ENCODE results near the gene DPEP1.
"Not testable (repeated sequence)": the region's sequence is repeated elsewhere in the genome, so short reads cannot be mapped to it uniquely, and the experiment has no call there.

The DPEP1 gene

DNA sequence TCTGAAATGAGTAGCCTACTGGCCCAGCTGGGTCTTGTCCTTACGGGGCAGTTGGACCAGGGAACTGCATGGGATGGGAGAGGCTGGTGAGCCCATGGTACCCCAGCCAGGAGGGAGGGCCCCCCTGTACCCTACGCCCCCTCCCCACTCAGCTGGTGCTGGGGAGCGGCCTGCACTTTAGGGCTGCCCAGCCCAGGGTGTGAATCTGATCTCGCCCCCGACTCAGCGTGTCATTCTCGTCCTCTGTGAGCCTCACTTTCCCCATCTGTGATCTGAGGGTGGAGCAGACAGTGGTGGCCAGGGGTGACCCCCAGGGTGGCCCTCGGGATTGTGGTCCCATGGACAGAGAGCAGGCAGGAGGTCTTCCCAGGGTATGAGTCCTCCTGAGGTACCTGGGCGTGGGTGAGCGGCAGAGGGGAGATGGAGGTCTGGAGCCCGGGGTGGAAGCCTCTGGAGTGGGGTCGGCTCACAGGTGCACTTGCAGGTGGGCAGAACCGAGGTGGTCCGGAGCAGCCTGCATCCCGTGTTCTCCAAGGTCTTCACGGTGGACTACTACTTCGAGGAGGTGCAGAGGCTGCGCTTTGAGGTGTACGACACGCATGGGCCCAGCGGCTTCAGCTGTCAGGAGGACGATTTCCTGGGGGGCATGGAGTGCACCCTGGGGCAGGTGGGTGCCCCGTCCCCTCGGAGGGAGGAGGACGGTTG lies 36.2 kb upstream of the DPEP1 start:
- DNase-seq (ENCODE audit: low spot score) = no peak

DNA sequence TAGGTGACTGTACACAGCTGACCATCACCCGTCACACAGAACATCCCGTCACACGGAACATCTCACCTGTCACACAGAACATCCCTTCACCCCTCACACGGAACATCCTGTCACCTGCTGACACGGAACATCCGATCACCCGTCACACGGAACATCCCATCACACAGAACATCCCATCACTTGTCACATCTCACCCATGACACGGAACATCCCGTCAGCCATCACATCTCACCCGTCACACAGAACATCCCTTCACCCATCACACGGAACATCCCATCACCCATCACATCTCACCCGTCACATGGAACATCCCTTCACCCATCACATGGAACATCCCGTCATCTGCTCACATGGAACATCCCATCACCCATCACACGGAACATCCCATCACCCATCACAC lies 34.1 kb upstream of the DPEP1 start:
- DNase-seq (ENCODE audit: low spot score) = no peak

DNA sequence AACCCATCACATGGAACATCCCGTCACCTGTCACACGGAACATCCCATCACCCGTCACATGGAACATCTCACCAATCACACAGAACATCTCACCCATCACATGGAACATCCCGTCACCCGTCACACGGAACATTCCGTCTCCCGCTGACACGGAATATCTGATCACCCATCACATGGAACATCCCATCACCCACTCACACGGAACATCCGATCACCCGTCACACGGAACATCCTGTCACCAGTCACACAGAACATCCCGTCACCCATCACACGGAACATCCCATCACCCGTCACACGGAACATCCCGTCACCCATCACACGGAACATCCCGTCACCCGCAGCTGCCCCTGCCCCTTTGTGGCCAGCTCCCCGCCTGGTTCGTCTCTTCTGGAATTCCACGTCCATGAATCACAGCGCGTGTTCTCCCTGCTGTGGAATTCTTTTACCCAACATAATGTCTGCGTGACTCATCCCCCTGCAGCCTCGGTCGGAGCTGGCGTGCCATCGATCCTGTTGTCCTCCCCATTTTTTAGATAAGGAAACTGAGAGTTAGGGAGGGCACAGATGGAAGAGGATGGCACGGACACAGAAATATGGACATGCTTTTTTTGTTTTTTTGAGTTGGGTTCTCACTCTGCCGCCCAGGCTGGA lies 32.3 kb upstream of the DPEP1 start:
- DNase-seq (ENCODE audit: low spot score) = no peak

DNA sequence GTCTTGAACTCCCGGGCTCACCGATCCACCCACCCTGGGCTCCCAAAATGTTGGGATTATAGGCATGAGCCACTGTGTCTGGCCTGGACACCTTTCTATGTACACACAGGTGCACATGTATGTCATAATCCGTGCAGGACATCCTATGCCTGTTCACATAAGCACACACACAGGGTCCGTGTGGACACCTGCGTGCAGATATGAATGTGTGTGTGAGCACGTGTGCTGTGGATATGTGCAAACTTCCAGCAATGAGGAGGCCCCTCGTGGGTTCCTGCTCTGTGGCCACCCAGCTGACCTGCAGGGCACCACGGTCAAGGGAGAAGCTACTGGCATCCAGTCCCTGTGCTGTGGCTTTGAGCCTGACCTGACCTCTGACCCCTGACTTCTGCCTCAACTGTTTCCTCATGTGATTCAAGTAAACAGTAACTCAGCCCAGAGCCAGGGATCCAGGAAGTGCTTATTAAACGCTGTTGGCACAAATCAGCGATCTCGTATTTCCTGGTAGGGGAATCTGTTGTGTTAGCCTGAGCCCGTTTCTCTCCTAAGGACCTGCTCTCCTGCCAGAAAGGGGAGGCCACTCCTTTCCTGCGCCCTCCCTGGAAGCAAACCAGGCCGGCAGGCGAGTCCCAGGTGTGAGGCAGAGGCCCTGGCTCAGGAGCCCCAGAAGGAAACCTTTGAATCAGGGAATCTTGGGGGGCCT lies 31.4 kb upstream of the DPEP1 start:
- DNase-seq (ENCODE audit: low spot score) = no peak

DNA sequence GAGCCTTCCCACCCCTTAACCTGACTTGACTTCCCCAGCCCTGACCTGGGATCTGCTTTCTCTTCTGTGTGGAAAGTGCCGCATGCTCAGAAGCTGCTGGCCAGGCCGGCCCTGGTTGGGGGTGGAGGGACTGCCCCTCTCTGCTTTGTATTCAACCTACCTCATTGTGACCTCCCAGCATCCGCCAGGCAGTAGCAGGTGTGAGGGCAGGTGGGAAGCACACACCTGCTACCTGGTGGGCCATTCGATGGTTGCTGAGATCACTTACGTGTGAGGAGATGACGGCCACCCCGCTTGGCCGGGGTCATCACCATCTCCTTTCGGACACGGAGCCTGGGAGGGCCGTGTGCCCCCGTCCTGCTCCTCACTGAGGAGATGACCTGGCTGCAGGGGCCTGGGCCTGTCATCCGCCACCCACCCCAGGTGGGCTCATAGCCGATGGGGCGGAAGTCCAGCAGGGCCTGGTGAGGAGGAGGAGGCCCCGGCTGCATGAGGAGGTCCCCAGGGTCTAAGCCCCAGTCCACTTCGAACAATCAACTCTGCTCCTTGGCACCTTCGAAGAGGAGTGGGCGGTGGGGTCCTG lies 30.7 kb upstream of the DPEP1 start:
- DNase-seq (ENCODE audit: low spot score) = no peak

DNA sequence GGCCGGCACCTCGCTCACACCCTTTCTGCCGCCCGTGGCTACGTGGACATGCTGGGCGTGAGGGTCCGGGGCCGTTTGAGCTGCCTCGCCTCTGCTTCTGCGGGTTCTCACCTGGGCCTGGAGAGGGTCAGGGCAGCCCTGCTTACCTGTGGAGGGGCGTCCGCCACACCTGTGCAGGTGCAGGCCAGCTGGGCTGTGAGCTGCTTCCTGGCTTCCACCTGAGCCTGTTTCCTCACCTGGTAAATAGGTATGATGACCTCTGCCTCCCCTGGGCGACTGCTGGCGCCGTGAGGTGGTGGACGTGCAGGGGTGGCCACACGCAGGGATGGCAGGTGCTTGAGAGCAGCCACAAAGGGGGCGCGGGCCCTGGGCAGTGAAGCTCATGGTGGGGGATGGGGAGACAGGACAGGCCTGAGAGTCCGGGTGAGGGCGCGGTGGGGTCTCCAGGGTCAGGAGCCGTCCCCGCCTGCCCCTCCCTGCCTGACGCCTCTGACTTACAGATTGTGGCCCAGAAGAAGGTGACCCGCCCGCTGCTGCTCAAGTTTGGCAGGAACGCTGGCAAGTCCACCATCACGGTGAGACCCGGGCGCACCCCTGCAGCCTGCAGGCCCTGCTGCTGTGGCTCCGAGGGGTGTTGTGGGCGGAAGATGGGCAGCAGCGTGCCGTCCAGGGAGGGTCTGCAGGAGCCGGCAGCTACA lies 30.1 kb upstream of the DPEP1 start:
- no peak for DNase-seq (ENCODE audit: low spot score)

DNA sequence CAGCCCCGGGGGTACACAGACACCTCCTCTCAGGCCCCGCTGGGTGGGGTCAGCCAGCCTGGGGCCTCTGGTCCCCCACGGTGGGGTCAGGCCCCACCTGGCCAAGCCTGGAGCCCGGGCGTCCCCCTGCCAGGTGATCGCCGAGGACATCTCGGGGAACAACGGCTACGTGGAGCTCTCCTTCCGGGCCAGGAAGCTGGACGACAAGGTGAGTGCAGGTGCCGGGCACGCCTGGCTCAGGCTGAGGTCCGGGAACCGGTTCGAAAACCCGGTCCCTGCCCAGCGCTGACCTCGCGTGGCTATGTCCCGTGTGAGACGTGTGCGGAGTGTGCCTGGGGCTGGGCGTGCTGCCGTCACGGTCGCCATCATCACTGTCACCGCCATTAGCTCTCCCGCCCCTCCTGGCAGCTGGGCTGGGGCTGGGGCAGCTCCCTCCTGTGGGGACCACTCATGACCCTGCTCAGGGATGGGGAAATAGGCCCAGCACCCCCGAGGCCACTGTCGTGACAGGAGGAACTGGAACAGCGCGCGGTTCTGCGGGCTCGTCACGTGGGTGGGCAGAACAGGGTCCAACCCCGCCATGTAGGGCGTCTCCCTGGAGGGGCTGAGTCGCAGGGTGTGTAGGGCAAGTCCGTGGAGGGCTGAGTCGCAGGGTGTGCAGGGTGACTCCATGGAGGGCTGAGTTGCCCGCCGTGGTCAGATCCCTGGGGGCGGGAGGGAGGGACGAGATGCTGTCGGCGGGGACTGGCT lies 29.4 kb upstream of the DPEP1 start:
- no peak for DNase-seq (ENCODE audit: low spot score)

DNA sequence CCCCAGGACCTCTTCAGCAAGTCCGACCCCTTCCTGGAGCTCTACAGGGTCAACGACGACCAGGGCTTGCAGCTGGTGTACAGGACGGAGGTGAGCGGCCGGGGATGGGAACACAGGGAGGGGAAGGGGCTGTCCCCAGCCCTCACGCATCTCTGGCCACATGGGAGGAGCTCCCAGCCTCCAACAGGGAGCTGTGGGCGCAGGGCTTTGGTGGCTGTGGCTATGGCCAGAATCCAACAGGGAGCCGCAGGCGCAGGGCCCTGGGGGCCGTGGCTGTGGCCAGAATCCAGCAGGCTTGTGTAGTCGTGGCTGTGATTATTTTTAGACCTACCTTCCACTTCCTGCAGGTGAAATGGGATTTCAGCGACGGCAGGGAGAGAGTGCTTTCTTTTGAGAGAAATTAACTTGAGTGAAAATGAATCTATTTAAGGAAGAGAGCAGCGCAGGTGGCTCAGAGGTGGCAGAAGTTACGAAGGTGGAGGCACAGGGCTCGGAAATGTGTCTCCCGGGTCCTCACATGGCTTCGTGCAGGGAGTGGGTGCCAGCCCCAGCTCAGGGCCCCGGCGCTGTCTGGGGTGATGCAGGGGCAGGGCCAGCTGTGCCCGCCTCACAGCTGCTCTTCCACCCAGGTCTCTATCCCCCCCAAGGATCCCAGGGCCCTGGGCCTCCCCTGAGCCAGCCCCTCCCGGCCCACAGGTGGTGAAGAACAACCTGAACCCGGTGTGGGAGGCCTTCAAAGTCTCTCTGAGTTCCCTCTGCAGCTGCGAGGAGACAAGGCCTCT lies 28.5 kb upstream of the DPEP1 start:
- no peak for DNase-seq (ENCODE audit: low spot score)

DNA sequence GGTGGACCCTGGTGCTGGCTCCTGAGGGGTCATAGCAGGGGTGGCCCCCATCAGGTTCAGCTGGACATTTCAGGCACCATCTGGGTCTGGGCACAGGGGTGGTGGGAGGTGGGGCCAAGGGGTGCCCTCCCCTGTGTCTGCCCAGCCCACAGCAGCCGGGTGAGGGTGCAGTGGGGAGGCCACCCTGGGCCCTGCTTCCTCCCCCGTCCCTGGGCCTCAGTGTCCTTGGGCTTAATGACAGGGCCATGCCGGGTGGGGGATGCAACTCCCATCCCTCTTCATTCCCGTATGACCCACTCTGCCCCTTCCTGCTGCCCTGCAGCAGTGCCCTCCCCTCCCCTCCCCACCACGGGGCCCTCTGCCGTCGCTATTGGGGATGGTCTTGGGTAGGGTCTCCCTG lies 27.2 kb upstream of the DPEP1 start:
- DNase-seq (ENCODE audit: low spot score) = no peak

DNA sequence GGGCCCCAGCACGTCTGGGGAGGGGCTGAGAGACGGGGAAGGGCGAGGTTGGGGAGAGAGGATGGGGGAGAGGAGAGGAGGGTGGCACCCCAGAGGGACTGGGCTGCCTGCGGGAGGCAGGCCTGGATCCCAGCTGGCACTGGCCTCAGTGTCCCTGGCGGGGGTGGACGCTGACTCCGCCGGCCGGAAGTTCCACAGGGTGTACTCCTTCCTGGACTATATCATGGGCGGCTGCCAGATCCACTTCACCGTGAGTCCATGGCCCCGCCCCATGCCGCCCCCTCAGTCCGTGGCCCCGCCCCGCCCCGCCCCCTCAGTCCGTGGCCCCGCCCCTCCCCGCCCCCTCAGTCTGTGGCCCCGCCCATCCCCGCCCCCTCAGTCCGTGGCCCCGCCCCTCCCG lies 26.6 kb upstream of the DPEP1 start:
- no peak for DNase-seq (ENCODE audit: low spot score)

DNA sequence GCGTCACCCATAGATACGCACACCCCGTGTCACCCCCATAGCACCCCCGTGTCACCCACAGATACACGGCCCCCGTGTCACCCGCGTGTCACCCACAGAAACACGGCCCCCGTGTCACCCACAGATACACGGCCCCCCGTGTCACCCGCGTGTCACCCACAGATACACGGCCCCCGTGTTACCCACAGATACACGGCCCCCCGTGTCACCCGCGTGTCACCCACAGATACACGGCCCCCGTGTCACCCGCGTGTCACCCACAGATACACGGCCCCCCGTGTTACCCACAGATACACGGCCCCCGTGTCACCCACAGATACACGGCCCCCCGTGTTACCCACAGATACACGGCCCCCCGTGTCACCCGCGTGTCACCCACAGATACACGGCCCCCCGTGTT lies 25.8 kb upstream of the DPEP1 start:
- not testable (repeated sequence) for DNase-seq (ENCODE audit: low spot score)

DNA sequence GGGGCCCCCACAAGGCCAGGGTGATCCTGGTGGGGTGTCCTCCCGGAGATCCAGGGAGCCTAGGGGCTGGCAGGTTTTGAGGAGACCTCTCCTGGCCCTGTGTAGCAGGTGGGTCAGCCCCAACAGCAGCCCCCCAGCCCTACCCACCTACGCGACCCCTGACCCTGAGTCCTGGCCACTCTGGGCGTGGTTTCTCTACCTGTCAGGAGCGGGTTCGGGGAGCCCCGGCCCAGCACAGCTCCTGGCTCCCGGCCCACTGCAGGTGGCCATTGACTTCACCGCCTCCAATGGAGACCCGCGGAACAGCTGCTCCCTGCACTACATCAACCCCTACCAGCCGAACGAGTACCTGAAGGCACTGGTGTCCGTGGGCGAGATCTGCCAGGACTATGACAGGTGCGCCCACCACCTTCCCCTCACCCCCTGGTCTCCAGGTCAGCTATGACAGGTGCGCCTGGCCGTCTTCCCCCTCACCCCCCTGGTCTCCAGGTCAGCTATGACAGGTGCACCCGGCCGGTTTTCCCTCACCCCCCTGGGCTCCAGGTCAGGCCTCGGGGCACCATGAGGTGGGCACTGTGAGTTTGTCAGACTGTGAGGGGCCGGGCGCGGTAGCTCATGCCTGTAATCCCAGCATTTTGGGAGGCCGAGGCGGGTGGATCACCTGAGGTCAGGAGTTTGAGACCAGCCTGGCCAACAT lies 24.9 kb upstream of the DPEP1 start:
- DNase-seq (ENCODE audit: low spot score) = no peak

DNA sequence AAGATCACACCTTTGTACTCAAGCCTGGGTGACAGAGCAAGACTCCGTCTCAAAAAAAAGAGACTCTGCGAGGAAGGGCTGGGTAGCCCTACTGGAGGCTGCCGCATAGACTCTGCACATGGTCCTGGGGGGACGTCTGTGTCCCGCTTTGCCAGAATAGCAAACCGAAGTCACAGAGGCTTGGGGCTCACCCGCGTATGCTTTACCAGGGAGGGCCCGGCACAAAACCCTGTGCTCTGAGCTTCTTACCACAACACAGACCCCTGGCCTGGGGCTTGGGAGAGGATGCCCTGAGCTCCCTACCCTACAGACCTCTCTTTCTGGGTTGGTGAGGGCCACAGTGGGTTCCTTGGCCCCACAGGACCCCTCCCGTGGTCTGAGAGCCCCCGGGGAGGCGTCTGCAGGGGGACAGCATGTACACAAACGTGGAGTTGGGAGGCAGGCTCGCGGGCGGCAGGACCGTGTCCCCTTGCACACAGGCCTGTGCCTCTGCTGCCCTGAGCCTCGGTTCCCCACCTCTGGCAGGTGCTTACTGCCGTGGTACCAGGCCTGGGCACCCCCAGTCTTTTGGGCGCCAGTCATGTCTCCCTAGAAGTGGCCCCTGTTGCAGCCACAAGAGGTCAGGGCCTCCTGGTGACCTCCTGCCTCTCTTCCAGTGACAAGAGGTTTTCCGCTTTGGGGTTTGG lies 24.1 kb upstream of the DPEP1 start:
- DNase-seq (ENCODE audit: low spot score) = no peak

DNA sequence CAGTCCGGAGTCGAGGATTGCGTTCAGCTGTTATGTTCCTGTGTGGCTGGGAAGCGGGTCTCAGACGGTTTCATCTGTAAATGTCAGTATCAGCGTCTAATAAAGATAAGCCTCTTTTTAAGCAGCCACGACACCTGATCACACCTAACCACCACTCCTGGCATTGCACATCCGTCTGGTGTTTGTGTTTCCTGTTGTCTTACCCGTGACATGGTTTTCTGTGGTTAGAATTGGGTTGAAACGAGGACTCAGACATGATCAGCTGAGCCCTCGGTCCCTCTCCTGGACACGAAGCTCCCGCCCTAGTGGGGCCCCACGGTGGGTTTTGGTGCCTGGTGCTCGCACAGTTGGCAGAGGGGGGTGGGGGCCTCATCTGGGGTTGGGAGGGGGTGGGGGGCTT lies 19.6 kb upstream of the DPEP1 start:
- no peak for DNase-seq (ENCODE audit: low spot score)

DNA sequence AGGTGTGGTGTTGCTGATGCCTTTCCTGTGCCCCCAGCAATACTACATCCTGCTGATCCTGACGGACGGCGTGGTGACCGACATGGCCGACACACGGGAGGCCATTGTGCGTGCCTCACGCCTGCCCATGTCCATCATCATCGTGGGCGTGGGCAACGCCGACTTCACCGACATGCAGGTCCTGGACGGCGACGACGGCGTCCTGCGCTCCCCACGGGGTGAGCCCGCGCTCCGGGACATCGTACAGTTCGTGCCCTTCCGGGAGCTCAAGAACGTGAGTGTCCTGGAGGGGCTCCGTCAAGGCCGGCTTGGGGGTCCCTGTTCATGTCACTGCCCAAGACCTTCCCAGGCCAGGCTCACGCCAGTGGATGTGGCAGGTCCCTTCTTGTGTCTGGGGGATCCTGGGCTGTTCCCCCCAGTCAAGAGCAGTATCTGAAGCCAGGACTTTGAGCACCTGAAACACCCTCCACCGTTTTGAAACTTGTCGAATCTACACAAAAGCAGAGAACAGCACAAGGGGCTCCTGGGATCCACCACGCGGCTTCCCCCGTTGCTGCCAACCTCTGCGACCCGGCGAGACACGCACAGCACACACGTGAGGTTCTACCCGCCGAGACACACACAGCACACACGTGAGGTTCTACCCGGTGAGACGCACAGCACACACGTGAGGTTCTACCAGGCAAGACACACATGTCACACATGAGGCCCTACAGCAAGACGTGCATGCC lies 17.9 kb upstream of the DPEP1 start:
- no peak for DNase-seq (ENCODE audit: low spot score)

DNA sequence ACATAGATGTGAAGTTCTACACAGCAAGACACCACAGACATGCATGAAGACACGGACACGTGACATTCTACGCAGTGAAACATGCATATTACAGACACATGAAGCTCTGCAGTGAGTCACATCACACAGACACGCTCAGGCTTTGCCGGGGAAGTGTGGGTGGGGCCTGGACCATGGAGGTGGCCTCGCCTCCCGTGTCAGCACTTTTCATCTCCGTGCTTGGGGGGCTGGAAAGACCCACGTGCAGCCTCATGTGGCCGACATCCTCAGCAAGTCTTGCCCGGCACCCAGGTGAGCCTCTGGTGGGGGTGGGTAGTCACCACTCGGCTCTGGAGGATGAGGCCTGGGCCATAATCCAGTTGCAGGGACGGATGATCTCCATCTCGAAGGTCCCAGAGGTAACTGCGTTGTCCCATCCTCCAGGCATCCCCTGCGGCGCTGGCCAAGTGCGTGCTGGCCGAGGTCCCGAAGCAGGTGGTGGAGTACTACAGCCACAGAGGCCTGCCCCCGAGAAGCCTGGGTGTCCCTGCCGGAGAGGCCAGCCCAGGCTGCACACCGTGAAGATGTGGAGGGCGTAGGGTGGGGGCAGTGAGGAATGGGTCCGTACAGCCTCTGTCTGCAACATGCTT lies 17.3 kb upstream of the DPEP1 start:
- no peak for DNase-seq (ENCODE audit: low spot score)

DNA sequence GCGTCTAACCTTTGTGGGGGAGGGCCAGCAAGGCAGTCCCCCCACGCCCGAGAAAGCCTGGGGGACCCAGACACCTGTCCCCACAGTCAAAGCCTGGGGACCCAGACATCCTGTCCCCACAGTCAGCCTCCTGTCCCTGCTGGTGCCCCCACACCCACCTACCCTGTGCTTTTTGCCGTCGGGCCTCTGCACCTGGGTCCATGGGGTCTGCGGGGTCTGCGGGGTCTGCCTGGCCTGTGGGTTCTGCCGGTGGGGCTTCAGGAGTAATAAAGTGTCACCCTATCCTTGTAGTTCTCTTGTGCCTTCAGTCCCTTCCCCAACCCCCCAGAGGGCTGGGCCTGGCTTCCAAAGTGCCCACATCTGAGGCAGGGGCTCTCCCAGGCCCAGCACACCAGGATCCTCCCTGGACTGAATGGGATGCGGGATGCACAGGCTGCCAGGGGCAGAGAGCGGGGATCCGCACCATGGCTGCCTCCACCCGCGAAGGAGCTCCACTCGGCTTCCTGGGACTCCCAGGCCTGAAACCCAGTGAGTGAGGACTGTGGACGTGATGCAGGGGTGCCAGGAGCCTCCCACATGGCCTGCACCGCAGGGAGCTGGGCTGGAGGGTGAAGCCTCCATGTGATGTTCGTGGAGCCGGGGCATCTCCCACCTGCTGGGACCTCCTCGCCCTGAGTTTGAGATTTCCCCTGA lies 16.3 kb upstream of the DPEP1 start:
- DNase-seq (ENCODE audit: low spot score) = no peak

DNA sequence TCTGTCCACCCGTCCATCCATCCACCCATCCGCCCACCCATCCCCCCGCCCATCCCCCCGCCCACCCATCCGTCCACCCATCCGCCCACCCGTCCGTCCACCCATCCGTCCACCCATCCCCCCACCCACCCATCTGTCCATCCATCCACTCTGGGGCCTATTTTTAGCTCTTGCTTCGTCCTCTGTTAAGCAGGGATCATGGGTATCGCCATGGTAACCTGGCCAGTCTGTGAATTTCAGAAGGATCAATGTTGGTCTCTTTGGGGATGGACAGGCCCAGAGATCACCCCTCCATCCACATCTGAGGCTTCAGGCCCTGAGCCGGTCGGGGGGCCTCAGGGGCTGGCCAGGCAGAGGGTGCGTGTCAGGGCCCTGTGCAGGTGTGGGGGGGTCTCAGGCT lies 15.2 kb upstream of the DPEP1 start:
- peak; percentile 68 for DNase-seq (ENCODE audit: low spot score)
